ENCODE data around the gene FBXW4. TPM values are rescaled to one million over a fixed set of nuclear protein-coding genes. Genes with fewer than 3 reads are reported as not detected.

FBXW4 gene
- total RNA-seq (2021; fragmentation: NEBNext Ultra II Directional; extraction: Animal tissue kit (Norgen Biotek cat#: 25700)), result 29.6 and 32.8 TPM in 2 replicates
- 29.0 and 42.8 TPM in 2 replicates for polyA plus RNA-seq (2011; rRNA removed)
- 37.8 TPM for polyA plus RNA-seq (2011; cell fraction: cytosol; rRNA removed)
- polyA plus RNA-seq (2011; cell fraction: nucleus; rRNA removed), result 26.7 TPM
- polyA plus RNA-seq (2012, experiment 1 of 2), result 29.6 to 39.3 TPM (median 34.2 TPM) in 4 replicates
- polyA plus RNA-seq (2012, experiment 2 of 2), result 19.8 TPM
- 13.7 TPM for polyA plus RNA-seq (2013, experiment 1 of 2)
- 14.1 TPM for polyA plus RNA-seq (2013, experiment 2 of 2)
- polyA minus RNA-seq (2011; rRNA and poly(A)+ RNA removed), result 84.3 and 109 TPM in 2 replicates
- 21.6 TPM for polyA minus RNA-seq (2011; cell fraction: cytosol; rRNA and poly(A)+ RNA removed)
- polyA minus RNA-seq (2011; cell fraction: nucleus; rRNA and poly(A)+ RNA removed), result 23.5 TPM
- long read RNA-seq, experiment 1, partial matches to known transcripts, result 11 of 24 reads
- long read RNA-seq, experiment 1, other reads (novel, unspliced or antisense), result 13 of 24 reads
- long read RNA-seq, experiment 2, partial matches to known transcripts, result 0 of 1 reads
- long read RNA-seq, experiment 2, other reads (novel, unspliced or antisense), result 1 of 1 reads

- no peak within 1 kb of the TSS for H2BK15ac ChIP-seq (ENCODE audit: low read length)
- H2AK5ac ChIP-seq (ENCODE audit: low read depth, low read length), result no peak within 1 kb of the TSS
- peak within 1 kb of the TSS; percentile 96 for H3K18ac ChIP-seq (ENCODE audit: extremely low read depth, low read length)
- H3K4me1 ChIP-seq (replicated peaks in 1 of 4; ENCODE audit: control insufficient read depth in 3 of 4, insufficient read depth in 4 of 4, low read length in 3 of 4), result peaks cover 3 to 12% (median 3%) of the 10 kb centered on the region in 4 experiments; a peak in 5 of 7 replicates
- peaks cover 2 to 22% of the 10 kb centered on the region in 2 experiments; a peak in 3 of 4 replicates for H3K79me2 ChIP-seq (ENCODE audit: control insufficient read depth in 1 of 2, insufficient read depth in 2 of 2, low read length in 2 of 2)
- H4K5ac ChIP-seq (ENCODE audit: insufficient read length, low read depth, low read length), result peak within 1 kb of the TSS; percentile 95
- no peak within 1 kb of the TSS for H3K23ac ChIP-seq (ENCODE audit: insufficient read length)
- H4K91ac ChIP-seq (replicated peaks; ENCODE audit: insufficient read length, low read length), result peak within 1 kb of the TSS; percentile 75
- H3K23me2 ChIP-seq (ENCODE audit: low read depth, low read length), result peaks cover 11% of the 10 kb centered on the region
- peak within 1 kb of the TSS; percentile 89 for H3K56ac ChIP-seq (replicated peaks; ENCODE audit: insufficient read length, low read depth, low read length)
- H3K4me2 ChIP-seq (ENCODE audit: insufficient read depth in 1 of 2, low read depth in 2 of 2, low read length in 2 of 2), result peak within 1 kb of the TSS; percentile 87 to 88
- H2AFZ ChIP-seq (ENCODE audit: low read length), result peak within 1 kb of the TSS; percentile 79
- peak within 1 kb of the TSS; percentile 95 for H3K14ac ChIP-seq (ENCODE audit: insufficient read length)
- DNase-seq (ENCODE audit: low read depth in 1 of 2, low spot score in 2 of 2), result peak in 1 of 2 experiments; percentile 84
- H2BK120ac ChIP-seq (replicated peaks; ENCODE audit: low read depth, low read length), result no peak within 1 kb of the TSS
- H4K8ac ChIP-seq (ENCODE audit: extremely low read depth, insufficient read depth, low read length), result peak within 1 kb of the TSS; percentile 98
- H3K36me3 ChIP-seq (ENCODE audit: control insufficient read depth in 2 of 4, insufficient read depth in 4 of 4, low read length in 3 of 4), result no peaks in the 10 kb centered on the region
- peak within 1 kb of the TSS; percentile 95 for H3K27ac ChIP-seq (ENCODE audit: low read depth, low read length)
- H2BK20ac ChIP-seq (ENCODE audit: low read length), result no peak within 1 kb of the TSS
- CTCF ChIA-PET (ENCODE audit: partially characterized antibody), result interaction anchor here (0.9 to 2.2 kb wide), 7 partner anchors 10 to 92 kb away, joined by 3 to 17 read pairs (median 4); no protein-coding TSS in a partner anchor
- H3K9ac ChIP-seq (replicated peaks in 1 of 4; ENCODE audit: extremely low read depth in 1 of 4, low read depth in 3 of 4, low read length in 3 of 4), result peak within 1 kb of the TSS; percentile 86 to 93 (median 90)
- FAIRE-seq, result no peak
- peak within 1 kb of the TSS; percentile 74 to 93 (median 81) for H3K4me3 ChIP-seq (ENCODE audit: extremely low read depth in 1 of 4, insufficient read depth in 2 of 4, low read depth in 3 of 4, low read length in 4 of 4)
- H3K79me1 ChIP-seq (ENCODE audit: low read depth, low read length), result no peaks in the 10 kb centered on the region
- no peaks in the 10 kb centered on the region for H3K27me3 ChIP-seq (replicated peaks in 1 of 4; ENCODE audit: control insufficient read depth in 3 of 4, extremely low read depth in 1 of 4, insufficient read depth in 3 of 4, low read length in 3 of 4)
- peak within 1 kb of the TSS; percentile 95 for H2BK5ac ChIP-seq (ENCODE audit: low read depth, low read length)
- POLR2A ChIA-PET (ENCODE audit: partially characterized antibody), result interaction anchor here (0.6 to 2.7 kb wide), 17 partner anchors 10 to 418 kb away, joined by 3 to 12 read pairs (median 4); partner anchors contain the start of gene OGA
- H4K20me1 ChIP-seq (replicated peaks in 1 of 2; ENCODE audit: control insufficient read depth in 1 of 2, insufficient read depth in 2 of 2, low read length in 2 of 2), result peaks cover 0 to 2% of the 10 kb centered on the region in 2 experiments
- peak within 1 kb of the TSS; percentile 93 for H2BK12ac ChIP-seq (ENCODE audit: low read depth, low read length)
- no peaks in the 10 kb centered on the region for H3K9me3 ChIP-seq (ENCODE audit: insufficient read depth in 2 of 2, low read depth in 1 of 2, low read length in 1 of 2)
- H3K4ac ChIP-seq (replicated peaks; ENCODE audit: insufficient read length, low read depth, low read length), result peak within 1 kb of the TSS; percentile 74
- 5% methylated on average over 23 of the region's 70 CpGs; no CpG with 5 or more reads in 1 of the 2 experiments for WGBS, 2 experiments (ENCODE audit: extremely low coverage in 1 of 2, insufficient coverage in 1 of 2, insufficient read length in 1 of 2, insufficient replicate concordance in 2 of 2, low coverage in 1 of 2, low lambda C conversion rate in 2 of 2, missing lambda C conversion rate in 1 of 2)
- TF ChIP-seq POLR2A (IDR thresholded peaks at IDR 0.05; ENCODE audit: control extremely low read depth in 1 of 2, low read depth in 2 of 2, low read length in 2 of 2) (peak in 1 of 2 experiments; percentile 44; a peak in 1 of 3 replicates), RFX5 (IDR thresholded peaks at IDR 0.05; ENCODE audit: borderline replicate concordance, low read depth, low read length) (no peak), YY1 (IDR thresholded peaks at IDR 0.05; ENCODE audit: low read depth, low read length) (peak; percentile 60; the same call in 1 of the 2 replicates), KDM5A (IDR thresholded peaks at IDR 0.05; ENCODE audit: low read length) (no peak), JUN (IDR thresholded peaks at IDR 0.05; ENCODE audit: low read depth, low read length) (no peak), E2F6 (IDR thresholded peaks at IDR 0.05) (peak; percentile 83), HDAC2 (IDR thresholded peaks at IDR 0.05; ENCODE audit: borderline replicate concordance in 1 of 2, low read depth in 2 of 2, low read length in 2 of 2) (no peak), SUZ12 (IDR thresholded peaks at IDR 0.05; ENCODE audit: low read length) (0 out of 2 replicates have a peak, but pooled peaks have one; percentile 35)
These were observed at the start of gene FBXW4 for GRCh38 chr10:101694674-101695403. TSS of gene FBXW4 (minus strand) at chr10:101695170. CDS start at chr10:101695105, 65 bp downstream.

Data from H1 (cell line).